K562 (cell line): ENCODE results near the gene PBXIP1. TPM values are rescaled to one million over a fixed set of nuclear protein-coding genes. Genes with fewer than 3 reads are reported as not detected.

Experiments
- ATF1 ChIP-seq, 2 experiments: fragments of 450-650 bp in 1 of 2; IDR thresholded peaks; 2 replicates each; pipeline ENCODE4 v1.6.1; 2016; ENCODE audit warnings: missing compliant biosample characterization in 1 of 2, missing genetic modification characterization in 1 of 2
- CBX8 ChIP-seq: fragments of 200-600 bp; sonication (generic); IDR thresholded peaks from 2 replicates; pipeline ENCODE4 v1.6.1; 2012; ENCODE audit warnings: borderline replicate concordance, mixed run types, low read depth, mild to moderate bottlenecking, moderate library complexity, mixed read lengths, low read length, control low read depth, inconsistent platforms; ENCODE audit not compliant: poor library complexity, severe bottlenecking; ENCODE audit errors: extremely low read depth
- ESRRA ChIP-seq: fragments of 450-650 bp; IDR thresholded peaks from 2 replicates; pipeline ENCODE4 v1.6.1; 2014; ENCODE audit warnings: low read depth, mild to moderate bottlenecking, moderate library complexity, borderline replicate concordance
- FOSL1 ChIP-seq: fragments of 200-800 bp; sonication (Bioruptor generic); conservative IDR thresholded peaks from 2 replicates; pipeline ENCODE4 v1.6.1; 2016; ENCODE audit warnings: missing genetic modification characterization, missing compliant biosample characterization
- FOXP1 ChIP-seq: sonication (generic); formaldehyde crosslinking; IDR thresholded peaks from 2 replicates; pipeline ENCODE4 v1.8.0; 2022; ENCODE audit warnings: mild to moderate bottlenecking, missing genetic modification reagents
- KDM2B ChIP-seq: fragments of 250-450 bp; sonication (Bioruptor Pico); IDR thresholded peaks from 2 replicates; pipeline ENCODE4 v1.8.0; 2021; ENCODE audit warnings: mild to moderate bottlenecking, moderate library complexity
- MCM5 ChIP-seq: fragments of 450-650 bp; IDR thresholded peaks from 2 replicates; pipeline ENCODE4 v1.6.1; 2016; ENCODE audit warnings: low read depth
- POLR2A ChIP-seq: fragments of 450-650 bp; conservative IDR thresholded peaks from 2 replicates; pipeline ENCODE4 v1.6.1; 2016
- POLR2G ChIP-seq: fragments of 200-400 bp; formaldehyde crosslinking; IDR thresholded peaks from 2 replicates; pipeline ENCODE4 v1.6.1; 2017; ENCODE audit warnings: low read depth, mild to moderate bottlenecking, antibody characterized with exemption, low read length, moderate library complexity
- PURB ChIP-seq: sonication (generic); formaldehyde crosslinking; IDR thresholded peaks from 2 replicates; pipeline ENCODE4 v1.9.0; 2021; ENCODE audit warnings: low read depth, mild to moderate bottlenecking, missing genetic modification reagents
- RB1 ChIP-seq: fragments of 450-650 bp; IDR thresholded peaks from 2 replicates; pipeline ENCODE4 v1.6.1; 2017; ENCODE audit warnings: low read depth, mild to moderate bottlenecking
- RNF2 ChIP-seq: sonication (generic); IDR thresholded peaks from 2 replicates; pipeline ENCODE4 v1.6.1; 2016
- SREBF2 ChIP-seq: sonication (generic); formaldehyde crosslinking; IDR thresholded peaks from 2 replicates; pipeline ENCODE4 v1.4.0; 2020; ENCODE audit warnings: mild to moderate bottlenecking, missing genetic modification reagents
- STAT5B ChIP-seq: fragments of 250-450 bp; sonication (Bioruptor Pico); IDR thresholded peaks from 2 replicates; pipeline ENCODE4 v1.8.0; 2021; ENCODE audit warnings: mild to moderate bottlenecking, inconsistent platforms
- XRCC4 ChIP-seq: IDR thresholded peaks from one replicate; pipeline ENCODE4 v1.6.1; 2011; ENCODE audit not compliant: insufficient read depth, insufficient read length; ENCODE audit errors: extremely low read depth
- ZC3H8 ChIP-seq: fragments of 450-650 bp; IDR thresholded peaks from 2 replicates; pipeline ENCODE4 v1.6.1; 2017
- ZNF133 ChIP-seq: fragments of 250-450 bp; sonication (Bioruptor Pico); IDR thresholded peaks from 2 replicates; pipeline ENCODE4 v1.4.0; 2020; ENCODE audit warnings: mild to moderate bottlenecking
- polyA plus RNA-seq, 8 experiments: library from polyadenylated mRNA; depleted of rRNA in 4 of 8; stranded (reverse) in 5 of 8; unstranded in 3 of 8; fragments of >200 nt; fragmentation: Nextera tagmentation in 2 of 8; fragmentation: Illumina TruSeq in 1 of 8; extraction: Ambion mirVana in 2 of 8; extraction: Trizol in 1 of 8; gene quantifications; 2 replicates each; pipeline versions ENCODE4 v1.2.1 to v1.2.3, GENCODE V29; 2011 to 2014; ENCODE audit warnings: inconsistent platforms in 1 of 8, missing spikeins in 1 of 8
- total RNA-seq, 7 experiments: library from RNA; depleted of rRNA in 6 of 7; stranded (reverse); fragments of >200 nt in 6 of 7; fragmentation: Illumina TruSeq in 2 of 7; extraction: Trizol in 2 of 7; gene quantifications; 2 replicates each; pipeline versions ENCODE4 v1.2.1 to v1.2.3, GENCODE V29; 2011 to 2021; ENCODE audit warnings: low replicate concordance in 1 of 7
- TF ChIP-seq, protein P1 (sequence below): fragments of 200-400 bp; formaldehyde crosslinking; IDR thresholded peaks from 2 replicates; pipeline ENCODE4 v1.6.1; 2017; ENCODE audit warnings: mild to moderate bottlenecking, low read depth, low read length, moderate library complexity
- TF ChIP-seq, protein P2 (sequence below): sonication (generic); formaldehyde crosslinking; IDR thresholded peaks from 2 replicates; pipeline ENCODE4 v1.8.0; 2022; ENCODE audit warnings: mild to moderate bottlenecking, missing genetic modification reagents
- TF ChIP-seq, protein P3 (sequence below): fragments of 450-650 bp; formaldehyde crosslinking; IDR thresholded peaks from 2 replicates; pipeline ENCODE4 v1.4.0; 2020; ENCODE audit warnings: mild to moderate bottlenecking, moderate library complexity
- TF ChIP-seq, protein P4 (sequence below): fragments of 250-450 bp; sonication (Bioruptor Pico); IDR thresholded peaks from 2 replicates; pipeline ENCODE4 v1.5.0; 2021
- TF ChIP-seq, protein P5 (sequence below): fragments of 450-650 bp; IDR thresholded peaks from 2 replicates; pipeline ENCODE4 v1.7.1; 2018; ENCODE audit warnings: mild to moderate bottlenecking, low read depth; ENCODE audit not compliant: partially characterized antibody

The PBXIP1 gene
- total and polyA plus RNA-seq, 9 of the 15 experiments (the other 6 are each of a cell fraction or from before 2014, with no cell fraction given), result 0.13 to 8.3 (median 5.8) TPM

DNA sequence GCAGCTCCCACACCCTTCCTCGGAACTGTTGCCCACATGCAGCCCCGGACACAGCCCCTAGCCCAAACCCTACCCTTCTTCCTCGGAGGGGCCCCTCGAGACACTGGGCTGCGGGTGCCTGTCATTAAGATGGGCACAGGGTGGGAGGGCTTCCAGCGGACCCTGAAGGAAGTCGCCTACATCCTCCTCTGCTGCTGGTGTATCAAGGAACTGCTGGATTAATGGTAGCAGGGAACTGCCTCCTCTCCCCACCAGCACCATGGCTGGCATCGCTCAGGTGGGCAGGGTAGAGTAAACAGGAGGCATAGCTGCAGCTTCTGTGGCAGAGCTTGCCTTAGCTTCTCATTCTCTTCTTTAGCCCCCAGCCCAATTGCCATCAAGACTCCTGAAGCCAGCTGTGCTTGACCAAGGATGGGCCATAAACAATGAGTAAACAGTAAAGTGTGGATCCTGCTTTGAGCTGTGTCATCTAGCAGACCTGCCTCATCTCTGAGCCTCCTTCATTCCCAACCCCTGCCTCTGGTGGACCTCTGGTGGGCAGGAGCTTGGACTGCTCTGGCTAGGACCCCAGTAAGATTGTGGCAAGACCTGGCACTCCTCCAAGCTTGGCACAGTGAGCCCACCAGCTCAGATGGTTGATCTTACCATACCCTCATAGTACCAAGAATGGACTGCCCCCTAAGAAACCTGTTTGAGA is 37.8 kb upstream of the PBXIP1 start, which contains the start of gene LENEP (continued):
- TF ChIP-seq, protein P1, sequence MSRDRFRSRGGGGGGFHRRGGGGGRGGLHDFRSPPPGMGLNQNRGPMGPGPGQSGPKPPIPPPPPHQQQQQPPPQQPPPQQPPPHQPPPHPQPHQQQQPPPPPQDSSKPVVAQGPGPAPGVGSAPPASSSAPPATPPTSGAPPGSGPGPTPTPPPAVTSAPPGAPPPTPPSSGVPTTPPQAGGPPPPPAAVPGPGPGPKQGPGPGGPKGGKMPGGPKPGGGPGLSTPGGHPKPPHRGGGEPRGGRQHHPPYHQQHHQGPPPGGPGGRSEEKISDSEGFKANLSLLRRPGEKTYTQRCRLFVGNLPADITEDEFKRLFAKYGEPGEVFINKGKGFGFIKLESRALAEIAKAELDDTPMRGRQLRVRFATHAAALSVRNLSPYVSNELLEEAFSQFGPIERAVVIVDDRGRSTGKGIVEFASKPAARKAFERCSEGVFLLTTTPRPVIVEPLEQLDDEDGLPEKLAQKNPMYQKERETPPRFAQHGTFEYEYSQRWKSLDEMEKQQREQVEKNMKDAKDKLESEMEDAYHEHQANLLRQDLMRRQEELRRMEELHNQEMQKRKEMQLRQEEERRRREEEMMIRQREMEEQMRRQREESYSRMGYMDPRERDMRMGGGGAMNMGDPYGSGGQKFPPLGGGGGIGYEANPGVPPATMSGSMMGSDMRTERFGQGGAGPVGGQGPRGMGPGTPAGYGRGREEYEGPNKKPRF, result no peak
- TF ChIP-seq, protein P2, sequence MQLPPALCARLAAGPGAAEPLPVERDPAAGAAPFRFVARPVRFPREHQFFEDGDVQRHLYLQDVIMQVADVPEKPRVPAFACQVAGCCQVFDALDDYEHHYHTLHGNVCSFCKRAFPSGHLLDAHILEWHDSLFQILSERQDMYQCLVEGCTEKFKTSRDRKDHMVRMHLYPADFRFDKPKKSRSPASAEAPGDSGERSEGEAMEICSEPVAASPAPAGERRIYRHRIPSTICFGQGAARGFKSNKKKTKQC (CRISPR knock-in tag), result peak; percentile 57
- TF ChIP-seq ZNF133 (CRISPR knock-in tag) (no peak), POLR2A (peak; percentile 49; the same call in 1 of the 2 replicates), FOSL1 (0 out of 2 replicates have a peak, but pooled peaks have one; percentile 11), KDM2B (CRISPR knock-in tag) (no peak), ATF1 (CRISPR knock-in tag; IDR thresholded peaks at IDR 0.05) (no peak), ATF1 (tag; IDR thresholded peaks at IDR 0.05) (0 out of 2 replicates have a peak, but pooled peaks have one; percentile 6), POLR2G (peak; percentile 43; the same call in 1 of the 2 replicates), ZC3H8 (no peak), RNF2 (no peak), SREBF2 (CRISPR knock-in tag) (no peak), XRCC4 (no peak), ESRRA (no peak), CBX8 (no peak), PURB (CRISPR knock-in tag) (no peak), STAT5B (CRISPR knock-in tag) (no peak), FOXP1 (CRISPR knock-in tag) (no peak), RB1 (no peak), MCM5 (no peak)
- TF ChIP-seq, protein P3, sequence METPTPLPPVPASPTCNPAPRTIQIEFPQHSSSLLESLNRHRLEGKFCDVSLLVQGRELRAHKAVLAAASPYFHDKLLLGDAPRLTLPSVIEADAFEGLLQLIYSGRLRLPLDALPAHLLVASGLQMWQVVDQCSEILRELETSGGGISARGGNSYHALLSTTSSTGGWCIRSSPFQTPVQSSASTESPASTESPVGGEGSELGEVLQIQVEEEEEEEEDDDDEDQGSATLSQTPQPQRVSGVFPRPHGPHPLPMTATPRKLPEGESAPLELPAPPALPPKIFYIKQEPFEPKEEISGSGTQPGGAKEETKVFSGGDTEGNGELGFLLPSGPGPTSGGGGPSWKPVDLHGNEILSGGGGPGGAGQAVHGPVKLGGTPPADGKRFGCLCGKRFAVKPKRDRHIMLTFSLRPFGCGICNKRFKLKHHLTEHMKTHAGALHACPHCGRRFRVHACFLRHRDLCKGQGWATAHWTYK (CRISPR knock-in tag), result 0 out of 2 replicates have a peak, but pooled peaks have one; percentile 16
- TF ChIP-seq, protein P4, sequence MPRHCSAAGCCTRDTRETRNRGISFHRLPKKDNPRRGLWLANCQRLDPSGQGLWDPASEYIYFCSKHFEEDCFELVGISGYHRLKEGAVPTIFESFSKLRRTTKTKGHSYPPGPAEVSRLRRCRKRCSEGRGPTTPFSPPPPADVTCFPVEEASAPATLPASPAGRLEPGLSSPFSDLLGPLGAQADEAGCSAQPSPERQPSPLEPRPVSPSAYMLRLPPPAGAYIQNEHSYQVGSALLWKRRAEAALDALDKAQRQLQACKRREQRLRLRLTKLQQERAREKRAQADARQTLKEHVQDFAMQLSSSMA (CRISPR knock-in tag), result peak; percentile 74; the same call in 1 of the 2 replicates
- TF ChIP-seq, protein P5, sequence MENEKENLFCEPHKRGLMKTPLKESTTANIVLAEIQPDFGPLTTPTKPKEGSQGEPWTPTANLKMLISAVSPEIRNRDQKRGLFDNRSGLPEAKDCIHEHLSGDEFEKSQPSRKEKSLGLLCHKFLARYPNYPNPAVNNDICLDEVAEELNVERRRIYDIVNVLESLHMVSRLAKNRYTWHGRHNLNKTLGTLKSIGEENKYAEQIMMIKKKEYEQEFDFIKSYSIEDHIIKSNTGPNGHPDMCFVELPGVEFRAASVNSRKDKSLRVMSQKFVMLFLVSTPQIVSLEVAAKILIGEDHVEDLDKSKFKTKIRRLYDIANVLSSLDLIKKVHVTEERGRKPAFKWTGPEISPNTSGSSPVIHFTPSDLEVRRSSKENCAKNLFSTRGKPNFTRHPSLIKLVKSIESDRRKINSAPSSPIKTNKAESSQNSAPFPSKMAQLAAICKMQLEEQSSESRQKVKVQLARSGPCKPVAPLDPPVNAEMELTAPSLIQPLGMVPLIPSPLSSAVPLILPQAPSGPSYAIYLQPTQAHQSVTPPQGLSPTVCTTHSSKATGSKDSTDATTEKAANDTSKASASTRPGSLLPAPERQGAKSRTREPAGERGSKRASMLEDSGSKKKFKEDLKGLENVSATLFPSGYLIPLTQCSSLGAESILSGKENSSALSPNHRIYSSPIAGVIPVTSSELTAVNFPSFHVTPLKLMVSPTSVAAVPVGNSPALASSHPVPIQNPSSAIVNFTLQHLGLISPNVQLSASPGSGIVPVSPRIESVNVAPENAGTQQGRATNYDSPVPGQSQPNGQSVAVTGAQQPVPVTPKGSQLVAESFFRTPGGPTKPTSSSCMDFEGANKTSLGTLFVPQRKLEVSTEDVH, result peak; percentile 18
